GM23338 (cell line): ENCODE measurements around the gene AREL1. TPM values are rescaled to one million over a fixed set of nuclear protein-coding genes. Genes with fewer than 3 reads are reported as not detected.

Experiments
- ATAC-seq: fragments of 200-7000 bp; cut with Tn5 transposase; 3 replicates; pipeline ENCODE4 v1.9.1; 2020
- DNase-seq: peaks from one replicate; pipeline ENCODE4 v3.0.0-alpha.2; 2015; ENCODE audit warnings: low spot score
- H2AFZ ChIP-seq: fragments of 200-600 bp; sonication (generic); 2 replicates; pipeline ENCODE4 v1.8.0; 2016; ENCODE audit warnings: antibody characterized with exemption, mild to moderate bottlenecking, moderate library complexity
- H3F3A ChIP-seq: fragments of 200-600 bp; sonication (generic); replicated peaks from 2 replicates; pipeline ENCODE4 v1.8.0; 2017; ENCODE audit warnings: antibody characterized with exemption, mixed run types, low read depth
- H3K27ac ChIP-seq: fragments of 200-600 bp; sonication (generic); 2 replicates; pipeline ENCODE4 v1.6.1; 2016; ENCODE audit warnings: low read depth
- H3K27me3 ChIP-seq: fragments of 200-600 bp; sonication (generic); 2 replicates; pipeline ENCODE4 v1.8.0; 2016; ENCODE audit warnings: mild to moderate bottlenecking, mixed run types, moderate library complexity; ENCODE audit not compliant: insufficient read depth
- H3K36me3 ChIP-seq: fragments of 200-600 bp; sonication (generic); 2 replicates; pipeline ENCODE4 v1.8.0; 2016; ENCODE audit warnings: mild to moderate bottlenecking; ENCODE audit not compliant: insufficient read depth
- H3K4me1 ChIP-seq: fragments of 200-600 bp; sonication (generic); 2 replicates; pipeline ENCODE4 v1.8.0; 2016; ENCODE audit warnings: mild to moderate bottlenecking, moderate library complexity; ENCODE audit not compliant: insufficient read depth
- H3K4me2 ChIP-seq: fragments of 200-600 bp; sonication (generic); 2 replicates; pipeline ENCODE4 v1.7.1; 2017; ENCODE audit warnings: mixed run types
- H3K4me3 ChIP-seq: fragments of 200-600 bp; sonication (generic); 2 replicates; pipeline ENCODE4 v1.6.1; 2016; ENCODE audit warnings: mixed run types
- H3K79me2 ChIP-seq: fragments of 200-600 bp; sonication (generic); replicated peaks from 2 replicates; pipeline ENCODE4 v1.8.0; 2017; ENCODE audit warnings: mild to moderate bottlenecking; ENCODE audit not compliant: insufficient read depth
- H3K9me2 ChIP-seq: fragments of 200-600 bp; sonication (generic); 2 replicates; pipeline ENCODE4 v1.8.0; 2017; ENCODE audit not compliant: insufficient read depth
- H4K20me1 ChIP-seq: fragments of 200-600 bp; sonication (generic); replicated peaks from 2 replicates; pipeline ENCODE4 v1.8.0; 2017; ENCODE audit warnings: mild to moderate bottlenecking; ENCODE audit not compliant: insufficient read depth
- H3K27ac Mint-ChIP-seq: 2 replicates; pipeline ENCODE4 v1.8.0; 2020; ENCODE audit warnings: inconsistent platforms, mild to moderate bottlenecking, moderate library complexity, mixed read lengths
- H3K27me3 Mint-ChIP-seq: 3 replicates; pipeline ENCODE4 v1.8.0; 2022; ENCODE audit warnings: low read depth, mild to moderate bottlenecking, moderate library complexity, mixed read lengths, inconsistent platforms; ENCODE audit not compliant: insufficient read depth, poor library complexity
- H3K36me3 Mint-ChIP-seq: 3 replicates; pipeline ENCODE4 v1.8.0; 2021; ENCODE audit warnings: low read depth, mild to moderate bottlenecking, inconsistent platforms, moderate library complexity, mixed read lengths
- H3K4me1 Mint-ChIP-seq: 3 replicates; pipeline ENCODE4 v1.8.0; 2020; ENCODE audit warnings: mild to moderate bottlenecking, inconsistent platforms, mixed read lengths
- H3K4me3 Mint-ChIP-seq: 3 replicates; pipeline ENCODE4 v1.8.0; 2021; ENCODE audit warnings: moderate library complexity, mild to moderate bottlenecking, inconsistent platforms, mixed read lengths
- H3K9me3 Mint-ChIP-seq: 3 replicates; pipeline ENCODE4 v1.8.0; 2020; ENCODE audit warnings: moderate library complexity, mild to moderate bottlenecking, inconsistent platforms, mixed read lengths
- CREB1 ChIP-seq: fragments of 250-450 bp; sonication (Bioruptor Pico); IDR thresholded peaks from 2 replicates; pipeline ENCODE4 v1.5.0; 2020; ENCODE audit warnings: low read depth, mild to moderate bottlenecking, moderate library complexity
- EZH2 ChIP-seq: fragments of 200-600 bp; sonication (generic); IDR thresholded peaks from one replicate; pipeline ENCODE4 v1.8.0; 2017; ENCODE audit warnings: antibody characterized with exemption, mild to moderate bottlenecking, low read depth; ENCODE audit not compliant: unreplicated experiment
- EZH2phosphoT487 ChIP-seq: fragments of 200-600 bp; sonication (generic); IDR thresholded peaks from one replicate; pipeline ENCODE4 v1.8.1; 2018; ENCODE audit warnings: antibody characterized with exemption; ENCODE audit not compliant: unreplicated experiment
- JUNB ChIP-seq: IDR thresholded peaks from one replicate; pipeline ENCODE4 v1.6.1; 2016; ENCODE audit warnings: antibody characterized with exemption; ENCODE audit not compliant: unreplicated experiment
- NANOG ChIP-seq: IDR thresholded peaks from 2 replicates; pipeline ENCODE4 v1.6.1; 2016; ENCODE audit warnings: antibody characterized with exemption, borderline replicate concordance
- POLR2AphosphoS5 ChIP-seq: IDR thresholded peaks from 2 replicates; pipeline ENCODE4 v1.6.1; 2016; ENCODE audit warnings: antibody characterized with exemption, low read depth
- STAT1 ChIP-seq: IDR thresholded peaks from one replicate; pipeline ENCODE4 v1.6.1; 2016; ENCODE audit warnings: antibody characterized with exemption; ENCODE audit not compliant: unreplicated experiment
- ZNF114 ChIP-seq: fragments of 250-450 bp; sonication (Bioruptor Pico); IDR thresholded peaks from 2 replicates; pipeline ENCODE4 v1.5.0; 2020; ENCODE audit warnings: mild to moderate bottlenecking, moderate library complexity
- ZNF331 ChIP-seq: fragments of 250-450 bp; sonication (Bioruptor Pico); IDR thresholded peaks from 2 replicates; pipeline ENCODE4 v1.5.0; 2020; ENCODE audit warnings: low read depth, mild to moderate bottlenecking, moderate library complexity
- polyA plus RNA-seq: library from polyadenylated mRNA; unstranded; fragments of >200 nt; fragmentation: Nextera tagmentation; extraction: Ambion mirVana; gene quantifications from 2 replicates; pipeline ENCODE4 v1.2.1, GENCODE V29; 2016
- total RNA-seq: library from RNA; depleted of rRNA; stranded (reverse); fragments of >200 nt; shearing (Covaris generic); gene quantifications from 2 replicates; pipeline ENCODE4 v1.2.3, GENCODE V29; 2014
- TF ChIP-seq, protein P1 (sequence below), 2 experiments: fragments of 200-600 bp in 1 of 2; sonication (generic) in 1 of 2; conservative IDR thresholded peaks; 2 replicates each; pipeline versions ENCODE4 v1.5.1 to v1.6.1; 2016 to 2017; ENCODE audit warnings: antibody characterized with exemption in 2 of 2, low read depth in 2 of 2, mild to moderate bottlenecking in 2 of 2, moderate library complexity in 1 of 2
- TF ChIP-seq, protein P2 (sequence below): fragments of 250-450 bp; sonication (Bioruptor Pico); IDR thresholded peaks from 2 replicates; pipeline ENCODE4 v1.5.0; 2020; ENCODE audit warnings: mild to moderate bottlenecking, moderate library complexity
- TF ChIP-seq, protein P3 (sequence below): IDR thresholded peaks from 2 replicates; pipeline ENCODE4 v1.6.1; 2016; ENCODE audit warnings: antibody characterized with exemption
- TF ChIP-seq, protein P4 (sequence below): IDR thresholded peaks from one replicate; pipeline ENCODE4 v1.6.1; 2018; ENCODE audit warnings: antibody characterized with exemption; ENCODE audit not compliant: unreplicated experiment

AREL1 gene
- total and polyA plus RNA-seq, 2 experiments from 2014 or later = 7.5 to 23.6 TPM

DNA sequence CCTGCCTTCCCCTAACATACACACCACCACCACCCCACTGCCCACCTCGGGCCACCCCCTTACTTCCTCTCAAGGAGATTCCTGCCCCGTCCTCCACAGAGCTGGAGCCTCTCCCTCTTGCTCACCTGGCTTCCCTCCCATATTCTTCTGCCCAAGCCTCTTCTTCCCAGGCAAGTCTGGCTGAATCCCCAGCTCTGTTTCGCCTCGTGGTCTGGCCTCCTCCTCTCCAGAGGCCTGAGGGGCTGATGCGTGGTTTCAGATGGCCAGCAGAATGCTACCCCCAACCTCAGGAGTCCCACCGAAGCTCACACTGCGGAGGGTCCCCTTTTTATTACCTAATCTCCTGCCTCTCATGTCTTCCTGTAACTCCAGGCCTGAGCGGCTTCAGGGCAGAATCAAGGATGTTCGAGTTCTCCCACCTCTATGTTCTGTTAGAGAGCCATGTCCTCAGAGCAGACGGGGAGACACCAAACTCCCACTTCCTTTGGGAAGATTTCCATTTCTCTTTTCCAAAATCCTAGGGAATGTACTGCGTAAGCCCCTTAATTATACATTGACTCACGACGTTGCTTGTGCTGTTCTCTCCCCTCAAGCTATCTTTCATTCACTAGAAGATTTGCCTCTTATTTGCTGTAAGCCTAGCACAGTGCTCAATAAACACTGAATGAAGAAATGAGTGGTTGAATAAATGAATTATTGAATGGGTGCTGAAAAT is 67.0 kb downstream of the AREL1 start:
- peaks cover 9% of the 10 kb centered on the region; the same call in 2 of the 3 replicates for H3K4me1 Mint-ChIP-seq
- no peaks in the 10 kb centered on the region for H3K27me3 ChIP-seq
- H3K4me1 ChIP-seq = no peaks in the 10 kb centered on the region
- no peak overlapping the region for H3K27ac Mint-ChIP-seq
- H3K9me2 ChIP-seq = no peaks in the 10 kb centered on the region
- H3K36me3 Mint-ChIP-seq = no peaks in the 10 kb centered on the region
- no peak for TF ChIP-seq JUNB
- TF ChIP-seq ZNF114 (CRISPR knock-in tag) = no peak
- TF ChIP-seq NANOG = no peak
- no peak for TF ChIP-seq CREB1 (CRISPR knock-in tag)
- TF ChIP-seq EZH2 = no peak
- TF ChIP-seq, protein P1, sequence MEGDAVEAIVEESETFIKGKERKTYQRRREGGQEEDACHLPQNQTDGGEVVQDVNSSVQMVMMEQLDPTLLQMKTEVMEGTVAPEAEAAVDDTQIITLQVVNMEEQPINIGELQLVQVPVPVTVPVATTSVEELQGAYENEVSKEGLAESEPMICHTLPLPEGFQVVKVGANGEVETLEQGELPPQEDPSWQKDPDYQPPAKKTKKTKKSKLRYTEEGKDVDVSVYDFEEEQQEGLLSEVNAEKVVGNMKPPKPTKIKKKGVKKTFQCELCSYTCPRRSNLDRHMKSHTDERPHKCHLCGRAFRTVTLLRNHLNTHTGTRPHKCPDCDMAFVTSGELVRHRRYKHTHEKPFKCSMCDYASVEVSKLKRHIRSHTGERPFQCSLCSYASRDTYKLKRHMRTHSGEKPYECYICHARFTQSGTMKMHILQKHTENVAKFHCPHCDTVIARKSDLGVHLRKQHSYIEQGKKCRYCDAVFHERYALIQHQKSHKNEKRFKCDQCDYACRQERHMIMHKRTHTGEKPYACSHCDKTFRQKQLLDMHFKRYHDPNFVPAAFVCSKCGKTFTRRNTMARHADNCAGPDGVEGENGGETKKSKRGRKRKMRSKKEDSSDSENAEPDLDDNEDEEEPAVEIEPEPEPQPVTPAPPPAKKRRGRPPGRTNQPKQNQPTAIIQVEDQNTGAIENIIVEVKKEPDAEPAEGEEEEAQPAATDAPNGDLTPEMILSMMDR (conservative IDR thresholded peaks at IDR 0.05; ENCODE audit: low read depth in 2 of 2) = no peak
- TF ChIP-seq, protein P2, sequence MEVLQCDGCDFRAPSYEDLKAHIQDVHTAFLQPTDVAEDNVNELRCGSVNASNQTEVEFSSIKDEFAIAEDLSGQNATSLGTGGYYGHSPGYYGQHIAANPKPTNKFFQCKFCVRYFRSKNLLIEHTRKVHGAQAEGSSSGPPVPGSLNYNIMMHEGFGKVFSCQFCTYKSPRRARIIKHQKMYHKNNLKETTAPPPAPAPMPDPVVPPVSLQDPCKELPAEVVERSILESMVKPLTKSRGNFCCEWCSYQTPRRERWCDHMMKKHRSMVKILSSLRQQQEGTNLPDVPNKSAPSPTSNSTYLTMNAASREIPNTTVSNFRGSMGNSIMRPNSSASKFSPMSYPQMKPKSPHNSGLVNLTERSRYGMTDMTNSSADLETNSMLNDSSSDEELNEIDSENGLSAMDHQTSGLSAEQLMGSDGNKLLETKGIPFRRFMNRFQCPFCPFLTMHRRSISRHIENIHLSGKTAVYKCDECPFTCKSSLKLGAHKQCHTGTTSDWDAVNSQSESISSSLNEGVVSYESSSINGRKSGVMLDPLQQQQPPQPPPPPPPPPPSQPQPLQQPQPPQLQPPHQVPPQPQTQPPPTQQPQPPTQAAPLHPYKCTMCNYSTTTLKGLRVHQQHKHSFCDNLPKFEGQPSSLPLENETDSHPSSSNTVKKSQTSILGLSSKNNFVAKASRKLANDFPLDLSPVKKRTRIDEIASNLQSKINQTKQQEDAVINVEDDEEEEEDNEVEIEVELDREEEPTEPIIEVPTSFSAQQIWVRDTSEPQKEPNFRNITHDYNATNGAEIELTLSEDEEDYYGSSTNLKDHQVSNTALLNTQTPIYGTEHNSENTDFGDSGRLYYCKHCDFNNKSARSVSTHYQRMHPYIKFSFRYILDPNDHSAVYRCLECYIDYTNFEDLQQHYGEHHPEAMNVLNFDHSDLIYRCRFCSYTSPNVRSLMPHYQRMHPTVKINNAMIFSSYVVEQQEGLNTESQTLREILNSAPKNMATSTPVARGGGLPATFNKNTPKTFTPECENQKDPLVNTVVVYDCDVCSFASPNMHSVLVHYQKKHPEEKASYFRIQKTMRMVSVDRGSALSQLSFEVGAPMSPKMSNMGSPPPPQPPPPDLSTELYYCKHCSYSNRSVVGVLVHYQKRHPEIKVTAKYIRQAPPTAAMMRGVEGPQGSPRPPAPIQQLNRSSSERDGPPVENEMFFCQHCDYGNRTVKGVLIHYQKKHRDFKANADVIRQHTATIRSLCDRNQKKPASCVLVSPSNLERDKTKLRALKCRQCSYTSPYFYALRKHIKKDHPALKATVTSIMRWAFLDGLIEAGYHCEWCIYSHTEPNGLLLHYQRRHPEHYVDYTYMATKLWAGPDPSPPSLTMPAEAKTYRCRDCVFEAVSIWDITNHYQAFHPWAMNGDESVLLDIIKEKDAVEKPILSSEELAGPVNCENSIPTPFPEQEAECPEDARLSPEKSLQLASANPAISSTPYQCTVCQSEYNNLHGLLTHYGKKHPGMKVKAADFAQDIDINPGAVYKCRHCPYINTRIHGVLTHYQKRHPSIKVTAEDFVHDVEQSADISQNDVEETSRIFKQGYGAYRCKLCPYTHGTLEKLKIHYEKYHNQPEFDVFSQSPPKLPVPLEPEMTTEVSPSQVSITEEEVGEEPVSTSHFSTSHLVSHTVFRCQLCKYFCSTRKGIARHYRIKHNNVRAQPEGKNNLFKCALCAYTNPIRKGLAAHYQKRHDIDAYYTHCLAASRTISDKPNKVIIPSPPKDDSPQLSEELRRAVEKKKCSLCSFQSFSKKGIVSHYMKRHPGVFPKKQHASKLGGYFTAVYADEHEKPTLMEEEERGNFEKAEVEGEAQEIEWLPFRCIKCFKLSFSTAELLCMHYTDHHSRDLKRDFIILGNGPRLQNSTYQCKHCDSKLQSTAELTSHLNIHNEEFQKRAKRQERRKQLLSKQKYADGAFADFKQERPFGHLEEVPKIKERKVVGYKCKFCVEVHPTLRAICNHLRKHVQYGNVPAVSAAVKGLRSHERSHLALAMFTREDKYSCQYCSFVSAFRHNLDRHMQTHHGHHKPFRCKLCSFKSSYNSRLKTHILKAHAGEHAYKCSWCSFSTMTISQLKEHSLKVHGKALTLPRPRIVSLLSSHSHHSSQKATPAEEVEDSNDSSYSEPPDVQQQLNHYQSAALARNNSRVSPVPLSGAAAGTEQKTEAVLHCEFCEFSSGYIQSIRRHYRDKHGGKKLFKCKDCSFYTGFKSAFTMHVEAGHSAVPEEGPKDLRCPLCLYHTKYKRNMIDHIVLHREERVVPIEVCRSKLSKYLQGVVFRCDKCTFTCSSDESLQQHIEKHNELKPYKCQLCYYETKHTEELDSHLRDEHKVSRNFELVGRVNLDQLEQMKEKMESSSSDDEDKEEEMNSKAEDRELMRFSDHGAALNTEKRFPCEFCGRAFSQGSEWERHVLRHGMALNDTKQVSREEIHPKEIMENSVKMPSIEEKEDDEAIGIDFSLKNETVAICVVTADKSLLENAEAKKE = no peak
- TF ChIP-seq STAT1 = no peak
- TF ChIP-seq, protein P3, sequence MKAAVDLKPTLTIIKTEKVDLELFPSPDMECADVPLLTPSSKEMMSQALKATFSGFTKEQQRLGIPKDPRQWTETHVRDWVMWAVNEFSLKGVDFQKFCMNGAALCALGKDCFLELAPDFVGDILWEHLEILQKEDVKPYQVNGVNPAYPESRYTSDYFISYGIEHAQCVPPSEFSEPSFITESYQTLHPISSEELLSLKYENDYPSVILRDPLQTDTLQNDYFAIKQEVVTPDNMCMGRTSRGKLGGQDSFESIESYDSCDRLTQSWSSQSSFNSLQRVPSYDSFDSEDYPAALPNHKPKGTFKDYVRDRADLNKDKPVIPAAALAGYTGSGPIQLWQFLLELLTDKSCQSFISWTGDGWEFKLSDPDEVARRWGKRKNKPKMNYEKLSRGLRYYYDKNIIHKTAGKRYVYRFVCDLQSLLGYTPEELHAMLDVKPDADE = no peak
- TF ChIP-seq, protein P4, sequence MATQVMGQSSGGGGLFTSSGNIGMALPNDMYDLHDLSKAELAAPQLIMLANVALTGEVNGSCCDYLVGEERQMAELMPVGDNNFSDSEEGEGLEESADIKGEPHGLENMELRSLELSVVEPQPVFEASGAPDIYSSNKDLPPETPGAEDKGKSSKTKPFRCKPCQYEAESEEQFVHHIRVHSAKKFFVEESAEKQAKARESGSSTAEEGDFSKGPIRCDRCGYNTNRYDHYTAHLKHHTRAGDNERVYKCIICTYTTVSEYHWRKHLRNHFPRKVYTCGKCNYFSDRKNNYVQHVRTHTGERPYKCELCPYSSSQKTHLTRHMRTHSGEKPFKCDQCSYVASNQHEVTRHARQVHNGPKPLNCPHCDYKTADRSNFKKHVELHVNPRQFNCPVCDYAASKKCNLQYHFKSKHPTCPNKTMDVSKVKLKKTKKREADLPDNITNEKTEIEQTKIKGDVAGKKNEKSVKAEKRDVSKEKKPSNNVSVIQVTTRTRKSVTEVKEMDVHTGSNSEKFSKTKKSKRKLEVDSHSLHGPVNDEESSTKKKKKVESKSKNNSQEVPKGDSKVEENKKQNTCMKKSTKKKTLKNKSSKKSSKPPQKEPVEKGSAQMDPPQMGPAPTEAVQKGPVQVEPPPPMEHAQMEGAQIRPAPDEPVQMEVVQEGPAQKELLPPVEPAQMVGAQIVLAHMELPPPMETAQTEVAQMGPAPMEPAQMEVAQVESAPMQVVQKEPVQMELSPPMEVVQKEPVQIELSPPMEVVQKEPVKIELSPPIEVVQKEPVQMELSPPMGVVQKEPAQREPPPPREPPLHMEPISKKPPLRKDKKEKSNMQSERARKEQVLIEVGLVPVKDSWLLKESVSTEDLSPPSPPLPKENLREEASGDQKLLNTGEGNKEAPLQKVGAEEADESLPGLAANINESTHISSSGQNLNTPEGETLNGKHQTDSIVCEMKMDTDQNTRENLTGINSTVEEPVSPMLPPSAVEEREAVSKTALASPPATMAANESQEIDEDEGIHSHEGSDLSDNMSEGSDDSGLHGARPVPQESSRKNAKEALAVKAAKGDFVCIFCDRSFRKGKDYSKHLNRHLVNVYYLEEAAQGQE = no peak
- TF ChIP-seq EZH2phosphoT487 = no peak
- TF ChIP-seq ZNF331 (CRISPR knock-in tag) = no peak
- TF ChIP-seq POLR2AphosphoS5 = no peak
- no peak overlapping the region for H3K4me2 ChIP-seq
- no peak overlapping the region for H3K27ac ChIP-seq
- H3K27me3 Mint-ChIP-seq = no peaks in the 10 kb centered on the region
- H3K4me3 Mint-ChIP-seq = no peak overlapping the region
- no peaks in the 10 kb centered on the region for H3K79me2 ChIP-seq
- DNase-seq (no peak), ATAC-seq (no peak)
- H3F3A ChIP-seq = no peaks in the 10 kb centered on the region
- H4K20me1 ChIP-seq = no peaks in the 10 kb centered on the region
- no peaks in the 10 kb centered on the region for H3K36me3 ChIP-seq
- H3K4me3 ChIP-seq = no peak overlapping the region
- H2AFZ ChIP-seq = no peak overlapping the region
- no peaks in the 10 kb centered on the region for H3K9me3 Mint-ChIP-seq
